Neural progenitor cell (in vitro differentiated cells): Measurements from ENCODE around the gene ITPK1. TPM values are rescaled to one million over a fixed set of nuclear protein-coding genes. Genes with fewer than 3 reads are reported as not detected.

Experiments
- DNase-seq: peaks from one replicate; pipeline ENCODE4 v3.0.0-alpha.2; 2016; ENCODE audit warnings: low spot score
- H2AFZ ChIP-seq: fragments of 200-600 bp; sonication (generic); replicated peaks from 2 replicates; pipeline ENCODE4 v1.6.1; 2016; ENCODE audit warnings: antibody characterized with exemption
- H3F3A ChIP-seq: fragments of 200-600 bp; sonication (generic); 2 replicates; pipeline ENCODE4 v1.6.1; 2016; ENCODE audit warnings: antibody characterized with exemption, low read depth
- H3K27ac ChIP-seq: fragments of 200-600 bp; sonication (generic); 2 replicates; pipeline ENCODE4 v1.5.1; 2016; ENCODE audit warnings: mild to moderate bottlenecking
- H3K27me3 ChIP-seq: fragments of 200-600 bp; sonication (generic); 2 replicates; pipeline ENCODE4 v1.6.1; 2016; ENCODE audit warnings: mild to moderate bottlenecking, moderate library complexity
- H3K36me3 ChIP-seq: fragments of 200-600 bp; sonication (generic); 2 replicates; pipeline ENCODE4 v1.5.1; 2016
- H3K4me1 ChIP-seq: fragments of 200-600 bp; sonication (generic); 2 replicates; pipeline ENCODE4 v1.6.1; 2016; ENCODE audit warnings: mixed run types
- H3K4me2 ChIP-seq: fragments of 200-600 bp; sonication (generic); 2 replicates; pipeline ENCODE4 v1.6.1; 2016
- H3K4me3 ChIP-seq: fragments of 200-600 bp; sonication (generic); 2 replicates; pipeline ENCODE4 v1.5.1; 2016
- H3K79me2 ChIP-seq: fragments of 200-600 bp; sonication (generic); 2 replicates; pipeline ENCODE4 v1.6.1; 2016; ENCODE audit warnings: low read depth
- H3K9ac ChIP-seq: fragments of 200-600 bp; sonication (generic); 2 replicates; pipeline ENCODE4 v1.6.1; 2016
- H3K9me3 ChIP-seq: fragments of 200-600 bp; sonication (generic); 2 replicates; pipeline ENCODE4 v1.5.1; 2016; ENCODE audit warnings: low read depth
- H4K20me1 ChIP-seq: fragments of 200-600 bp; sonication (generic); 2 replicates; pipeline ENCODE4 v1.6.1; 2016; ENCODE audit warnings: low read depth
- H3K27ac Mint-ChIP-seq: 3 replicates; pipeline ENCODE4 v1.8.0; 2021; ENCODE audit warnings: mixed read lengths
- H3K27me3 Mint-ChIP-seq: 2 replicates; pipeline ENCODE4 v1.8.0; 2022; ENCODE audit warnings: low read depth, mild to moderate bottlenecking, inconsistent platforms, moderate library complexity, mixed read lengths; ENCODE audit not compliant: insufficient read depth
- H3K36me3 Mint-ChIP-seq: 3 replicates; pipeline ENCODE4 v1.8.0; 2021; ENCODE audit warnings: mixed read lengths
- H3K4me1 Mint-ChIP-seq: 3 replicates; pipeline ENCODE4 v1.8.0; 2021; ENCODE audit warnings: mixed read lengths
- H3K4me3 Mint-ChIP-seq: 3 replicates; pipeline ENCODE4 v1.8.0; 2021; ENCODE audit warnings: mild to moderate bottlenecking, moderate library complexity, mixed read lengths
- H3K9me3 Mint-ChIP-seq: 3 replicates; pipeline ENCODE4 v1.8.0; 2020; ENCODE audit warnings: mixed read lengths
- EZH2 ChIP-seq: fragments of 200-600 bp; sonication (generic); IDR thresholded peaks from 2 replicates; pipeline ENCODE4 v1.6.1; 2017; ENCODE audit warnings: antibody characterized with exemption, mild to moderate bottlenecking, moderate library complexity
- EZH2phosphoT487 ChIP-seq: fragments of 200-600 bp; sonication (generic); IDR thresholded peaks from 2 replicates; pipeline ENCODE4 v1.6.1; 2017; ENCODE audit warnings: antibody characterized with exemption
- total RNA-seq: library from RNA; depleted of rRNA; stranded (reverse); fragments of >200 nt; gene quantifications from 2 replicates; pipeline ENCODE4 v1.2.3, GENCODE V29; 2015; ENCODE audit warnings: low replicate concordance
- TF ChIP-seq, protein P1 (sequence below): fragments of 200-600 bp; sonication (generic); IDR thresholded peaks from 2 replicates; pipeline ENCODE4 v1.5.1; 2017; ENCODE audit warnings: antibody characterized with exemption, mild to moderate bottlenecking

ITPK1 gene
- total RNA-seq, 1 donor from 2014 or later, result 25.8 TPM

DNA sequence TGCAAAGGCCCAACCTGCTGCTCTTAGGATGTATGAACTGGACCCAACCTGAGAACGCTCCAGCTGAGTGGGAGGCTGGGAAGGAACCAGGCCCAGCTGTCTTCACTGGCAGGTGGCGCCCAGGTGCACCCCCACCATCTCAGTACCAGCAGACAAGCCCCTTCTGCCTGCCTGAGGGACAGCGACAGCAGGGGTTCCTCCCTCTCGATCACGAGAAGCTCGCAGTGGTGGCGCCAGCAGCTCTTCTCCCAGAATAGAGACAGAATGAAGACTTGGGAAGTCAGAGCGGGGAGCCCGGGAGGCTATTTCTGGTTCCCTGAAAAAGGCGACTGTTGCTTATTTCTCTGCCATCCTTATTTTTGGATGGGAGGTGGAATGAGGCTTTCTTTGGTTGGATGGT lies 146.3 kb downstream of the ITPK1 start:
- H3K9ac ChIP-seq, result no peak overlapping the region
- no peaks in the 10 kb centered on the region for H3F3A ChIP-seq
- no peaks in the 10 kb centered on the region for H4K20me1 ChIP-seq
- Mint-ChIP-seq H3K36me3 (peaks cover 9% of the 10 kb centered on the region), H3K4me1 (no peaks in the 10 kb centered on the region), H3K4me3 (no peak overlapping the region), H3K27ac (no peak overlapping the region), H3K9me3 (peaks cover 7% of the 10 kb centered on the region), H3K27me3 (peaks cover 14% of the 10 kb centered on the region)
- H2AFZ ChIP-seq, result no peak overlapping the region
- TF ChIP-seq EZH2 (no peak), EZH2phosphoT487 (no peak)
- TF ChIP-seq, protein P1, sequence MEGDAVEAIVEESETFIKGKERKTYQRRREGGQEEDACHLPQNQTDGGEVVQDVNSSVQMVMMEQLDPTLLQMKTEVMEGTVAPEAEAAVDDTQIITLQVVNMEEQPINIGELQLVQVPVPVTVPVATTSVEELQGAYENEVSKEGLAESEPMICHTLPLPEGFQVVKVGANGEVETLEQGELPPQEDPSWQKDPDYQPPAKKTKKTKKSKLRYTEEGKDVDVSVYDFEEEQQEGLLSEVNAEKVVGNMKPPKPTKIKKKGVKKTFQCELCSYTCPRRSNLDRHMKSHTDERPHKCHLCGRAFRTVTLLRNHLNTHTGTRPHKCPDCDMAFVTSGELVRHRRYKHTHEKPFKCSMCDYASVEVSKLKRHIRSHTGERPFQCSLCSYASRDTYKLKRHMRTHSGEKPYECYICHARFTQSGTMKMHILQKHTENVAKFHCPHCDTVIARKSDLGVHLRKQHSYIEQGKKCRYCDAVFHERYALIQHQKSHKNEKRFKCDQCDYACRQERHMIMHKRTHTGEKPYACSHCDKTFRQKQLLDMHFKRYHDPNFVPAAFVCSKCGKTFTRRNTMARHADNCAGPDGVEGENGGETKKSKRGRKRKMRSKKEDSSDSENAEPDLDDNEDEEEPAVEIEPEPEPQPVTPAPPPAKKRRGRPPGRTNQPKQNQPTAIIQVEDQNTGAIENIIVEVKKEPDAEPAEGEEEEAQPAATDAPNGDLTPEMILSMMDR, result no peak
- H3K4me3 ChIP-seq, result no peak overlapping the region
- no peaks in the 10 kb centered on the region for H3K9me3 ChIP-seq
- no peaks in the 10 kb centered on the region for H3K27me3 ChIP-seq
- H3K79me2 ChIP-seq, result peaks cover 18% of the 10 kb centered on the region
- H3K36me3 ChIP-seq, result no peaks in the 10 kb centered on the region
- H3K27ac ChIP-seq, result no peak overlapping the region
- no peaks in the 10 kb centered on the region for H3K4me1 ChIP-seq
- H3K4me2 ChIP-seq, result no peak overlapping the region
- DNase-seq, result no peak

DNA sequence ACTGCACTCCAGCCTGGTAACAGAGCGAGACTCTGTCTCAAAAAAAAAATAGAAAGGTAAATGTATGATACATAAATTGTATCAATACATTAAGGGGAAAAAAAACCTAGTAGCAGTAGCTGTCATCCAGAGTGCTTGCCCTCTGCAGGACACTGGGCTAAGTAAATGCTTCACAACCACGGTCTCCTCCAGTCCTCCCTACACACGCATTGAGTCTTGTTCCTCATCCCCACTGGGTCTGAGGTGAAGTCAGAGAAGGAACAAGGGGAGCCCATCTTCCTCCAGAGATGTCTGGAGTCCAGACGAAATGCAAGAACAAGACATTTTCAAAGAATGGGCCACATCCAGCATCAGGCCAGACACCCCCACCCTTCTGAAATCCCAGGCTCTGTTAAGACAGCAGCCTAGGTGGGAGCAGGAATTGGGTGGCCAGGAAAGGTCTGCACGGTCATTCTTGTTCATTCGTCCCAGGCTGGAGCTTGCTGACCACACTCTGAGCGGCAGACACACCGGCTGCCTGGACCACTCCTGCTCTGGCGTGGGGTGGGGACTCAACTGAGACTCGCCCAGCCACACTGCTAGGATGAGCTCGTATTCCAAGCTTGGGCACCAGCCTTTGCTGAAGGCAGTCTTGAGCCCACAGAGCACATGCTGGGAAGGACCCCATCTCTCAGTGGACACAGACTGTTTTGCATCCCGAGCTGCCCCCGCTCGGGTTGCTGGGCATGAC lies 147.3 kb downstream of the ITPK1 start:
- Histone ChIP-seq H3F3A (no peaks in the 10 kb centered on the region), H3K27ac (no peak overlapping the region), H3K4me1 (peaks cover 7% of the 10 kb centered on the region), H3K4me3 (no peak overlapping the region), H3K36me3 (no peaks in the 10 kb centered on the region), H2AFZ (no peak overlapping the region), H3K9ac (no peak overlapping the region), H4K20me1 (peaks cover 8% of the 10 kb centered on the region), H3K27me3 (no peaks in the 10 kb centered on the region), H3K79me2 (peaks cover 18% of the 10 kb centered on the region), H3K9me3 (no peaks in the 10 kb centered on the region), H3K4me2 (no peak overlapping the region)
- Mint-ChIP-seq H3K4me3 (no peak overlapping the region), H3K36me3 (peaks cover 9% of the 10 kb centered on the region), H3K27ac (no peak overlapping the region), H3K9me3 (peaks cover 7% of the 10 kb centered on the region), H3K27me3 (peaks cover 12% of the 10 kb centered on the region), H3K4me1 (peaks cover 7% of the 10 kb centered on the region)
- no peak for DNase-seq
- TF ChIP-seq EZH2phosphoT487 (no peak), EZH2 (no peak)
- TF ChIP-seq, protein P1, result no peak

DNA sequence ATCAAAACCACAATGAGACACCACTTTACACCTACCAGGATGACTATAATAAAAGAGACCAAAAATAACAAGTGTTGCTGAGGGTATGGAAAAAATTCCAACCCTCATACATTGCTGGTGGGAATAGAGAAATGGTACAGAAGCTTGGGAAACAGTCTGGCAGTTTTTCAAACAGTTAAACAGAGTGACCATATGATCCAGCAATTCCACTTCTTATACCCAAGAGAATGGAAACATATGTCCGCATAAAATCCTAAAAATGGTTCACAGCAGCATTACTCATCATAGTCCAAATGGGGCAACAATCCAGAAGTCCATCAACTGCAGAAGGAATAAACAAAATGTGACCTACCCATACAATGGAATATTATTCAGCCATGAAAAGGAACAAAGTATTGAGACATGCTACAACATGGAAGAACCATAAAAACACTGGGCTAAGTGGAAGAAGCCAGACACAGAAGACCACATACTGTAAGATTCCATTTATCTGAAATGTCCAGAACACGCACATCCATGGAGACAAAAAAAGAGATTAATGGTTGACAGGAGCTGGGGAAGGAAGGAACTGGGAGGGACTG lies 148.3 kb downstream of the ITPK1 start:
- no peaks in the 10 kb centered on the region for H3F3A ChIP-seq
- no peaks in the 10 kb centered on the region for H3K9me3 ChIP-seq
- no peak overlapping the region for H2AFZ ChIP-seq
- H3K27me3 ChIP-seq, result no peaks in the 10 kb centered on the region
- H3K9ac ChIP-seq, result no peak overlapping the region
- TF ChIP-seq, protein P1, result no peak
- no peak for TF ChIP-seq EZH2
- no peak for TF ChIP-seq EZH2phosphoT487
- Mint-ChIP-seq H3K27me3 (peaks cover 9% of the 10 kb centered on the region), H3K4me1 (peaks cover 14% of the 10 kb centered on the region), H3K9me3 (peaks cover 5% of the 10 kb centered on the region), H3K4me3 (no peak overlapping the region), H3K36me3 (peaks cover 5% of the 10 kb centered on the region), H3K27ac (no peak overlapping the region)
- H3K27ac ChIP-seq, result no peak overlapping the region
- H3K79me2 ChIP-seq, result peaks cover 18% of the 10 kb centered on the region
- peaks cover 13% of the 10 kb centered on the region for H3K4me1 ChIP-seq
- H3K4me2 ChIP-seq, result no peak overlapping the region
- H4K20me1 ChIP-seq, result peaks cover 15% of the 10 kb centered on the region
- no peaks in the 10 kb centered on the region for H3K36me3 ChIP-seq
- DNase-seq, result no peak
- H3K4me3 ChIP-seq, result no peak overlapping the region
